CD4-positive, alpha-beta T cell treated with Interleukin-6 for 4 hours (primary cell): ENCODE results near the gene FAXDC2.

Experiments used
- DNase-seq: peaks from one replicate; pipeline ENCODE4 v3.0.0-alpha.2; 2020; ENCODE audit warnings: mixed read lengths

FAXDC2 gene

DNA sequence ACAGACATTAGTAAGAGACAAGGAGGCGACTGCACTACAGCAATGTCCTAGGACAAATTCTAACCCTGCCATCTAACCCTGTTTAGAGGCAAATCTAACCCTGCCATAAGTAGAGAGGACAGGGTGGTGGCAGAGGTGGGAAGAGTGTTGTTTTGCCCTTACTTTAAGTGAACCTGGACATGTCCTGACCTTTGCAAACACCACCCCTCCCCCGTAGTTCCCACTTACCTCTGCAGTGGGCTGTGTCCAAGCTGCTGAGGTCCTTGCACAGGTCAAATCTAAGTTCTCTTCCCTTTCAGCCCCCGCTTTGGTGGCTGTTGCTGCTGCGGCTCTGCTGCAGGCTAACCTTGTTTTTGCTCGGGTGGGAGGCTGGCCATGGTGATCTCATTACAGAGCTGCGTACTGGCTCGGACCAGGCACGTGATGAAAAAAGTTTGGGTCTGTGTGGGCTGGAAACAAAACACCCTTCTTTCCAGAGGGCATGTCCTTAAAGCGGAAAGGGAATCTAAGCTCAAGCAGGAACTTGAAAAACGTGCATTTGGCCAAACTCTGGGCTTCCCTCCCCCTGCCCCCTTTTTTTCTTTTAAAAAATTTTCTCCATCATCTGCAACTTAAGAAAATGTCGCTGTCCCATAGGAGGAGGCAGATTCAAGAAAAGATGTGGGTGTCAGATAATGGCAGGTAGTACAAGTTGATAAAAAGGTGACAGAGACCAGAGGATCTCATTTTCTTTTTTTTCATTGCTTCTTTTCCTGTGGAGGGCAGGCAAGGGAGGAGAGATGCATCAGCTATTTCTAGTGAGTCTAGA is at the start of gene FAXDC2:
Gene FAXDC2 (minus strand): TSS at position 349 of the 808 bp plus-strand sequence. CDS start 12,425 bp downstream, outside the sequence.
- DNase-seq, result no peak

GRCh38 chr5:154900066-154900465 is 49.7 kb upstream of the FAXDC2 start:
- DNase-seq, result no peak

GRCh38 chr5:154899151-154899816 is 48.9 kb upstream of the FAXDC2 start:
- DNase-seq, result no peak

GRCh38 chr5:154898210-154898609 is 47.8 kb upstream of the FAXDC2 start:
- DNase-seq, result no peak

DNA sequence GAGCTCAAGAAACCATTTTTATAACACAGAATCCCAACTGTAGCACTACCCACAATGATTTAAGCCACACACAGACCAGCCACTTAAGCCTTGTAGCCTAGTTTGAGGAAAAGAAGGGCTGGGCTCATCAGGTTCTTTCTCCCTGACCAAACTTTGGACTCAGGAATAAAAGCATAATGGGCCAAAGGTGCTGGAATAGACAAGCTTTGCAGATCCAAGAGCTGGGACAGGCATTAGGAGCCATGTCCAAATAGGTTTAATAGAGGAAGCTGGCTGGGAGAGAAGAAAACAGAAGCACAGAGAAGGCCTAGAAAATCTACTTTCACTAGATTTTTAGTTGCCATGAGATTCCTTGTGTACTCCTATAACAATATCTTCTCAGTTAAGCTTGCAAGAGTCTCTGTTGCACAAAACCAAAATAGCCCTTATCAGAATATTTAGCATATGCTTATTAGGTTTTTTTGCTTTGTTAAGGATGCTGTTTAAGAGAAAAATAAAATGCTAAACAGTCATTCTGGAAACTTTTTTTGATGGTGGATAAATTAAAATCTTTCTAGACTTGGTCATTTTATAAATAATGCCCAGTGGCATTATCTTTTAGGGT is 46.3 kb upstream of the FAXDC2 start:
- no peak for DNase-seq

DNA sequence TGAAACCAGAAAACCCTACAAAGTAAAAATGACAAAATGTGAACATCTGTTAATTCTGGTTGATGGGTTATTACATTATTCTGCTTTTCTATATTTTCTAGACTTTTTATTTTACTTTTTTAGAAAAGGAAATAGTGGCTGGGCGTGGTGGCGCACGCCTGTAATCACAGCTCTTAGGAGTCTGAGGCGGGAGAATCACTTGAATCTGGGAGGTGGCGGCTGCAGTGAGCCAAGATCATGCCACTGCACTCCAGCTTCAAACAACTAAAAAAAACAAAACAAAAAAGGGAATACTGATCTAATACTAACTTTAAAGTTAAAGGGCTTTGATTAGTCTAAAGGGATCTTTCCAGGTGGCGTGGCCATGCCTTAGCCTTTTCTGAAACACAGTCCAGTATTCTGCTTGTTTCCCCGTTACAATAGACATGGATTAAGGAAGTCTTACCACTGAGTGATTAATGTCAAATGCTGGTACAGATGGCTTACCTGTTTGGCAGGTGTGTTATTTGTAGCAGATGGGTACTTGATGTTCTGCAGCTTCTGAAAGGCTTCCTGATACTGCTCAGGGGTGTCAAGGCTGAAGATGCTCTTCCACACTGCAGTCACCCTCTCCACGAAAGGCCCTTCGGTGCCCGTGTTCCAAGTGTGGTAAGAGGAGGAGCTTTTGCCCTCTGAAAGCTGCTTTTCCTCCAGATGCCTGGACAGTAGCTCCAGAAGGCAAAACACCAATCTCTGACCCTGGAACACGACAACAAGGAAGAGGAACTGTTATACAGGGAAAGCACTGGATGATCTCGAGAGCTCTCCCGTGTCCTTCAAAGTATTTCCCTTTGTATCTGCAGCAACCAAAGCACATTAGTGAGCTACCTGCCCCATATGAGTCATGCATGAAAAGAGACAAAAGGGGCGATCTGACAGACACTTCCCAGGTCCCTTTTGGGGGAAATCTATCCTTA is 45.5 kb upstream of the FAXDC2 start:
- DNase-seq, result no peak

- DNase-seq, result no peak
Observed at GRCh38 chr5:154893381-154893780, 43.0 kb upstream of the FAXDC2 start.

GRCh38 chr5:154892369-154892771 is 42.0 kb upstream of the FAXDC2 start:
- DNase-seq, result no peak

DNA sequence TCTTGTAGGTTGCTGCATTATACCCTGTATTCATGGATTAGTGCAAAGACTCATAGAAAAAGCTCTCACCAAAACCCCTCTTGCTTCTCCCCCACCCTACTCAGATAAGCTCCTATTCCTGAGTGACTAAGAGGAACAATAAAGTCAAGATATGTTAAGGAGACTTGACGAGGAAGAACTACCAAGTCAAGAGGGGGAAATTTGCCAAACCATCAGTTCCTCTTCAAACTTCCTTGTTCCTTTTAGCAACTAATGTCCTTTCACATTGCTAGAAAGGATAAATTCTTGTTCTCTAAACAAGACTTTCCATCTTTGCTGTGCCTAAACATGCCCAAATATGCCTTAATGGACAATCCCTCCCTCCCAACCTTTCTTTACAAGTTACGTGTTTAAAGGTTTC is 35.0 kb upstream of the FAXDC2 start:
- DNase-seq, result no peak

DNA sequence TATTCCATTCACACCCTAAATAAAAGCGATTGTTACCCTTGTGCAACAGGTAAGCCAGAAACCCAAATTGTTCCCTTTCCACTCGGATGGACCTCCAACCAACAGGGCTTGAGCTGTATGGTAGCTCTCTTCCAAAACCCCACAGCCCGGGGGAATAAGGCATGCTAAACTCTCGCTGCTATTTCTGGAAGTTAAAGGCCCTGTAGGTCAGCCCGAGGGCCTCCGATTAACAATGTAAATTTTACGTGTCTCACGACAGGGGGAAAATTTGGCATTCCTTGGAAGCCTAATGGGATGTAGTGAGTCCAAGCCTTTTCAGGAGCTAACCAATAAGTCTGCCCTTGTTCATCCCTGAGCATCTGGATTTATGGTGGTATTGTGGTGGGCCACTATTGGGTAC is 34.0 kb upstream of the FAXDC2 start:
- DNase-seq, result no peak

- no peak for DNase-seq
Observed at GRCh38 chr5:154881986-154882385, 31.6 kb upstream of the FAXDC2 start.

GRCh38 chr5:154878642-154879335 is 28.4 kb upstream of the FAXDC2 start:
- DNase-seq, result no peak

DNA sequence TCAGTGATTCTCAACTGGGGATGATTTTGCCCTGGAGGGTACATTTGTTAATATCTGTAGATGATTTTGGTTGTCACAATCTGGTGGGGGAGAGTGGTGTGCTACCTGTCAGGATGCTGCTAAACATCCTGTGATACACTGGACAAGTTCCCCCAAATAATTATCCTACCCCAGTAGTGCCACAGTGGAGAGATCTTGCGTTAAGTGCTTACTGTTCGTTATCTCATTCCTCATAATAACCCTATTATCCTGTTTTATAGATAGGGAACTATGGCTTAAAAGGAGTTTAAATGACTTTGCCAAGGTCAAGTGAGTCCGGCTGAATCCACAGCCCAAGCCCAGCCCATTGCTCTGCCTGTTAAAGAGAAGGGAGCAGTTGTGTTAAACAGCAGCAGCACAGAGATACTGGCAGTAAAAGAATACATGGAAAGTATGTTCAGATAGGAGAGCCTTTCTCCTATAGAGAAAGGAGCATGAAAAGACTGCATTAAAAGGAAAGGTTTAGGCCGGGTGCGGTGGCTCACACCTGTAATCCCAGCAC is 23.5 kb upstream of the FAXDC2 start:
- DNase-seq, result no peak

DNA sequence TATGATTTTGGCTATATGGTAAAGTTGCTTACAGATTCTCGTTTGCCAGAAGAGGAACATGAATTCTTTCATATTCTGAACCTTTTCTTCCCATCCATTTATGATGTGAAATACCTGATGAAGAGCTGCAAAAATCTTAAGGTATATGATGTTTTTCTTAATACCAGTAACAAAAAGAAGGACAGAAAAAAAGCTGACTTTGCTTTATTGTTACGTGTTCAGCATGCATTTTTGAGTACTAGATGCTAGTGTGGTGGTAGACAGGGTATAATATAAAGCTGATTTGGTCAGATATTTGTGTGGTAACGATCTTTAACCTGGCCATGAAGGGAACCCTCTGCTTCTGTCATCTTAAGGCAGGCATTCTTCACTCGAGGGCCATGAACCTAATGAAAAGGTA is 21.3 kb upstream of the FAXDC2 start:
- DNase-seq, result no peak

DNA sequence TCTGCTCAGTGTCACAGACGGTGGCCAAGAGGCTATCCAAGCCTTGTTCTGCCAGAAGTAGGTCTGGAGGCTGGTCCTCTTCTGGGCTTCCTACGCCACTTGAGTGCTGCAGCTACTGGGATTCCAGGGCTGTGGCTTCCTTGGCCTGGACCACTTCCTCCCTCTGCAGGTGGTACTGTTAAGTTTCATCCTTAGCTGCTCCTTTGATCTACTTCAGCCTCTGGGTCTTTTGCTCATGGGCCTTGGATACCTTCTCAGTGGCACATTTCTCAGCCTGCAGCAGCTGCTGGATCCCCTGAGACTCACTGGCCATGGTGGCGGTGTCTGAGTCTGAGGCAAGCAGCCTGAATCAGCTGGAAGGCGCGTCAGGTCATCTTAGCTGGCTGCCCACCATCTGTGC is 18.3 kb upstream of the FAXDC2 start:
- DNase-seq, result peak; percentile 26

- no peak for DNase-seq
Observed at GRCh38 chr5:154866841-154867240, 16.4 kb upstream of the FAXDC2 start.

- DNase-seq, result no peak
Observed at GRCh38 chr5:154865466-154866184, 15.2 kb upstream of the FAXDC2 start.

DNA sequence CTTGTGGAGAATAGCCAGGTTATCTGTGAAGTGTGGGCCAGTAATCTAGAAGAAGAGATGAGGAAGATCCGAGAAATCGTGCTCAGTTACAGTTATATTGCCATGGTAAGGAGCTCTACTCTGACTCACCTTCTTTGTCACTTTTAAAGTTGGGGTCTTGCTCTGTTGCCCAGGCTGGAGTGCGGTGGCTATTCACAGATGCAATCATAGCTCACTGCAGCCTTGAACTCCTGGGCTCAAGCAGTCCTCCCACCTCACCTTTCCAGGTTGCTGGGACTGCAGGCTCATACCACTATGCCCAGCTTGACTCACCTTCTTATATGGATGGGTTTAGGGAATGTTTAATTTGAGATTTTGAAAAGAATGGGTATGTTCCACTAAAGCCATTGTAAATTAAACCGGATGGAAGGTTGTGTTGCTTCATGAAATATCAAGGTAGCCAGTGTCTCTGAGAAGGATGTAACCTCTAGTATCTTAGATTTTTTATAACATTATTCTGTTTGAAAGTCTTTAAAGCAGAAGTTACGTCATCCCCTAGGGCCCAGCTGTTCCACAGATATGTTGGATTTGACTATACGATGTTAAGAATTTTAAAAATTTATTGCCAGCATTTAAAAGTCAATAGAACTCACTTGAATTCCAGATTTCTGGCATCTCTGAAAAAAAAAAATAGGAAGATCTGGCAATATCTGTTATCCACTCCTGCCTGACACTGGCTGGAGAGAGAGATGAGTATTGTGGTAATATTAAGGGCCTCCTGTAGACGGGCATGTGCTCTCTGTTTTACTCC is 13.1 kb upstream of the FAXDC2 start:
- no peak for DNase-seq

GRCh38 chr5:154862766-154863165 is 12.4 kb upstream of the FAXDC2 start:
- no peak for DNase-seq

GRCh38 chr5:154861946-154862345 is 11.5 kb upstream of the FAXDC2 start:
- DNase-seq, result no peak
